GM18499 (cell line): ENCODE results near the gene IMPG2.

Experiments
- ATAC-seq: cut with Tn5 transposase; IDR thresholded peaks from one replicate; pipeline ENCODE4 v1.9.1; 2021; ENCODE audit warnings: moderate number of reproducible peaks; ENCODE audit not compliant: insufficient read depth, unreplicated experiment

Gene IMPG2

DNA sequence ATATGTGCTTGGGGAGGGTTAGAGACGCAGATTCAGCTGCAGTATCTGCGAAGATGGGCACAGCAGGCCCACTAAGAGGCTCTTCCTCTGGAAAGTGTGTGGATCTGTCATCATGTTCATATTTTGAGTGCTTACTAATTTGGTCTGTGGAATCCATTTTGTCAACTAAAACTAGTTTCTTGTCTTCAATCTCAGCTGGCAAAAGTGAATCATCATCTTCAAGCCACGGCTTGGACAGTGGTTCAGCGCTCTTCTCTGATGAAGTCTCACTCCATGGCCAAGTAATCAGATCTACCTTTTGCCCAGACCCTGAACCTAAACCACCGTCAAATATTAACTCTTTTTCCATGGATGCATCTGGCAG lies 76.2 kb downstream of the IMPG2 start:
- no peak for ATAC-seq

DNA sequence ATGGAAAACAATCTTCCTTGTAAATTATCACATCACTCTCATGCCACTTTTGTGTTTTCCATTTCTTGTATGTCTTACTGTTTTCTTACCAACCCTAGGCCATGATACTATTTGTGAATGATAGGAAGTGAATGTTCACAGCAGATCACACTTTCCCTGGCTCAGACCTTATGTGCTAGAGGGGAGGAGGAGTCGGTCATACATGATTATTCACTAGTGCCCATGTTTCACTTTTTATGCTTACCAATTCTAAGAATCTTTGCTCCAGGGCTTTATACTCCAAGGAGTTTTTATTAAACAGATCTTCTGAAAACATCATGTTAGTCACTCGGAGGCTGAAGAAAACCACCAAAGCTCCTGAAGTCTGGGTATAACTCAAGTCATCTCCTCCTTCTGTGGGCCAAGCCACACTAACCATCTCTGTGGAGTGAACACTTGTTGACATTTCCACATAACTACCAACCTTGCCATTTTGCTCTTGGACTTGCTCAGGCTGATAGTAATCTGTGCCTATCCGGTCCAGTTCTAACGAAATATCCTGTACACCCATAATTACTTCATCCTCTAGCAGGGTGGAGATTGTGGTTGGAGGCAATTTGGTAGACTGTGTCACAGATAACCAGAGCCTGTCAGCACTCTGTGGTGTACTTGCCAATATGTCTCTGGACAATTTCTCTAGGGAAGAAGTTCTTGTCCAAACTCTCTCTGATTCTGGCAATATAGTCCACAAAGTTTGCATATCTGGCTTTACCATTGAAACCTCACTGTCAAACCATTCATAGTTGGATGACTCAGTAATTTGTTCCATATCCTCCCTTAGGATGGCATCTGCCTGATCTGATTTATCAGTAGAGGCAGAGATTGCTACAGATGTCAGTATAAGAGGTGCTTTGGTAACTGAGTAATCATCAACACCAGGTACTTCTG lies 76.8 kb downstream of the IMPG2 start:
- ATAC-seq = no peak

DNA sequence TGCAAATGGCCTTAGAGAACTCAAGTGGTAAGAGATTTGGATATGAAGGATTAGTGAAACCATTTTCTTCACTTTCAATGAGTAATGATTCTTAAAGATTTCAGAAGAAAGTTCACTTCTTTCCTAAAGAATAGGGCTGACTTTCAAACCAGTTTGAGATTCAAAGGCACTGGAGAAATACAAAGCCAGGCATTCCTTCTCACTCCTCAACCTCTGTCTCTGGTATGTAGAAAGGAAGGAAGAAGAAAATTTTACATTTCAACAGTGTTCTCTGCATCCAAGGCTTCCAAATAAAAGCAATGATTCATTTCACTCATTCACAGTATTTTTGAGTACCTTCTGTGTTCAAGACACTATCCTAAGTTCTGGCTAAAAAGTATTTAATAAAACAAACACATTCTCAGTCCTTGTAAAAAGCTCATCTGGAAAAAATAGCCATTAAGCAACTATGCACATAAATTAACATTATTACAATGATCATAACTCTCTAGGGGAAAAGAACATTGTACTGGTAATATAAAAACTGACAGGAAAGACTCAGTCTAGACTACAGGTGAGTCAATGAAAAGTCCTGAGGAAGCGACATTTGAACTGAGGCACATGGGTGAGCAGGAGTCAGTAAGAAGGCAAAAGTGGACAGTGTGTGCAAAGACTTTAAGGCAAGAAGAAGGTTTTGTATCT lies 79.5 kb downstream of the IMPG2 start:
- no peak for ATAC-seq

DNA sequence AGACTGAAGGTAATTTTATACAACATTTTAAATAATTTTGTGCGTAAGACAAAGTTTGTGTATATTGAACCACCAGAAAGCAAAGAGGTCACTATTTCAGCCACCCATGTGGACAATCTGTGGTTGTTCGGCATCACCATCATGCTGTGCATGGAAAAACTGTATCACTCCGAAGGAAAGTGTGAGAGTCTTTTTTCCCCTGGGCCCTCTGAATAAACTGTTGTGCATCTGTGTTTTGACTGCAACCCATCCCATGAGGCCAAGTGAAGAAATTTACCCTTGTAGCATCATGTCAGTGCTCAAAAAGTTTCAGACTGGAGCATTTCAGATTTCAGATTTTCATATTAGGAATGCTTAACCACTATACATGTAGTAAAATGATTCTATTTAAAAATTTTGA lies 85.3 kb downstream of the IMPG2 start:
- ATAC-seq = no peak

DNA sequence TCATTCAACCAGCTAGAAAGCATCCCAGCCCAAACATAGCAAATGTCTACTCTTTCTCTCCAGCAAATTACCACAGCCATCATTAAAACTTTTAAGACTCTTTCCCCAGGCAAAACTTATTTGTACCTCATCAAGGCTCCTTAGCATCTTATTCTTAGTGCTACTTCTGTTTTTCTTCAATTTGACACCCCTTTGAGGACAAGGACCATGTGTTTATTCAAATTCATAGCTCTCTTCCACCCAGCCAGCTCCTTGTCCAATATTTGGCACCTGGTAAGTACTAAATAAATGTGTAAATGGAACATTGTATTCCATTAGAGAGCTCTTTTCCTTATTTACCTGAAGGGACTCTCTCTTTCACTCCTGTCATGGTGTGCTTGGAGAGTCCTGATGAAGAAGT lies 89.8 kb downstream of the IMPG2 start:
- no peak for ATAC-seq

DNA sequence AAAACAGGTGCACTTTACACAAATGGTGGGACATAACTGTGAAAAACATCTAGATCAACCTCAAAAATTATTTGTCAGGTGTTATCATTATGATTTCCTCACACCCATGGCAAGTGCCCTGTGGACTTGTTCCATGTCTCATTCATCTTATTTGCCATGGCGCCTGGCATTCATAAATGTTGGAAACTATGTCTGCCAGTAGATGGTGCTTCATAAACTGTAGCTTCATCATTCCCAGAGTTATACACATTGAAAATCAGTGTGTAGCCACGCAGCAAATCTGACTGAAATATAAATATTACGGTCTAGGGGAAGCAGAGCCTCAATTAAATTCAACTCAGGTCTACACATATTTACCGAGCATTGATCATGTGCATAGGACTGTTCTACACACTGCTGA lies 90.7 kb downstream of the IMPG2 start:
- no peak for ATAC-seq

DNA sequence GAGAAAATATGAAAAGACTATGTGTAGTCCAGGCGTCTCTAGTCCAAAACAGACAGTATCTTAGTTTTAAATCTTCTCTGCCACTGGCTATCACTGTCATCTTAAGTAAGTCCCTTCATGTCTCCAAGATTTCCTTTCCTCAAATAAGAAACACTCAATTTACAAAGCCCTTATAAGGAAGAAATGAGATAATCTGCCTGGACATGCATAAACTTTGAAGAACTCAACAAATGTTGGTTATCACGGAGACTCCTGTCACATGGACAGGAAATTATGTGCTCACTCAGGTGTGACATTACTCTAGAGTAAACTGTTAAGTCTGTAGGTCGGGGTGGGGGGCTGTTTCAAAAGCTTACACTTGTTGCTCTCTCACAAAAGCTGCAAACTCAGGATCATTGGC lies 91.9 kb downstream of the IMPG2 start:
- ATAC-seq = no peak

DNA sequence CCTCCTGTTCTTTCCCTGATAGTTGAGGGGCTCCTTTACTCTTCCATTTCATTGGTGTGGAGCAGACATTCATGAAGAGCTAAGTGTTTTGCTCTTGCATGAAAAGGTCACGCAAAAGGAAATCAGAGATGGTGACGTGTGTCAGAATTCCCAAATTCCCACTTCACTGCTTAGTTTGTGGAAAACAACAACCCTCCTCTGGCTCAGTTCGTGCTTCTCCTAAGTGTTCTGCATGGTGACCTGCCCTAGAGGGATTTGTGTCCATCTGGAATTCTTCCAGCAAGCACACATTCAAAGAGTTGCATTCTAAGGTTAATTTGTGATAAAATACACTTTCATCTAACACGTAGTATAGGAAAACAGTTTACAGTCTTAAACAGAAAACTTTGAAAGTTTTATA lies 95.6 kb downstream of the IMPG2 start:
- no peak for ATAC-seq

DNA sequence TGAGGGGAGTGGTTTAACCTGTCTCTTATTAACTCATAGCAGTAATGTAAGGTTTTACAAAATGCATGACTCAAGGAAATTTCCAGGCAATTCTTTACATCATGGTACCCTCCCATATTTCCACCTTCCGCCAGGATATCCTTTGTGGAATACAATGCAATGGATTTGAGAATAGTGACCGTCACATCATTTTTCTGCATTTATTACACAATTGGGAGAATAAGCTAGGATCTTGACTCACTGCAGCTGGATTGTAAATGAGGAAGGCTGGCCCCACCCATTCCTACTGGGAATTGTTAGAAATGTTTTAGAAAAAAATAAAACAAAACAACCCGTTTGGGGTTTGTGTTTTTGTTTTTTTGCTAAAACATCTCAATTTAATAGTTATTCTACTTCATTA lies 97.4 kb downstream of the IMPG2 start:
- no peak for ATAC-seq

DNA sequence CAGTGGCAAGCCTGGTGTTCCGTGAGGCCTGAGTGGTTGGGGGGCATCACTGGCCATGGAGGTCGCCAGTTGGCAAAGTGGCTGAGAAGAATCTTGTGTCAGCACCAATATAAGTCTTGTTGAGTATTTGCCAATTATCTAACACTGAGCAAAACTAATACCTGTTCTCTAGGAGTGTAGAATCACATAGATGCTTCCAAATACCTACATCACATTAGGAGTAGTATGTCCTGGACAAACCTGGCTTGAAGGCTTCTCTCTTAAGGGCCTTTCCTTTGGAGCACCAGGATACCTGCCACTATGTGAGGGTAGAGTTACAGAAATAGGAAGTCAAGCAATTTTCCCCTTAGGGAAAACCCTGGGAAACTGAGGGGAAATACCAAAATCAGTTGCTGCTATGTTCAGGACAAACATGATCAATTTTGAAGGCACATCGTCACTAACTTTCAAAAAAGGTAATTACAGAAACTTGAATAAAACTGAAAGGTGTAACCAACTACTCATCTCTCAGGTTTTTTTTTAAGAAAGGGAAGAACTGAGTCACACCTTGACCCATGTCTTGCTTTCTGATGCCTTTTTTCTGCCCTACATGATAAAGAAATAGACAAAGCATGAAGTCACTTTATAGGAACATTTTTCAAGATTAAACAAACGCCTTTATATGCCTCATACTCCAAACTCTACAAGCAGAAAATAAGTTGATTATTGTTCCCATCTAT lies 100.4 kb downstream of the IMPG2 start:
- no peak for ATAC-seq

DNA sequence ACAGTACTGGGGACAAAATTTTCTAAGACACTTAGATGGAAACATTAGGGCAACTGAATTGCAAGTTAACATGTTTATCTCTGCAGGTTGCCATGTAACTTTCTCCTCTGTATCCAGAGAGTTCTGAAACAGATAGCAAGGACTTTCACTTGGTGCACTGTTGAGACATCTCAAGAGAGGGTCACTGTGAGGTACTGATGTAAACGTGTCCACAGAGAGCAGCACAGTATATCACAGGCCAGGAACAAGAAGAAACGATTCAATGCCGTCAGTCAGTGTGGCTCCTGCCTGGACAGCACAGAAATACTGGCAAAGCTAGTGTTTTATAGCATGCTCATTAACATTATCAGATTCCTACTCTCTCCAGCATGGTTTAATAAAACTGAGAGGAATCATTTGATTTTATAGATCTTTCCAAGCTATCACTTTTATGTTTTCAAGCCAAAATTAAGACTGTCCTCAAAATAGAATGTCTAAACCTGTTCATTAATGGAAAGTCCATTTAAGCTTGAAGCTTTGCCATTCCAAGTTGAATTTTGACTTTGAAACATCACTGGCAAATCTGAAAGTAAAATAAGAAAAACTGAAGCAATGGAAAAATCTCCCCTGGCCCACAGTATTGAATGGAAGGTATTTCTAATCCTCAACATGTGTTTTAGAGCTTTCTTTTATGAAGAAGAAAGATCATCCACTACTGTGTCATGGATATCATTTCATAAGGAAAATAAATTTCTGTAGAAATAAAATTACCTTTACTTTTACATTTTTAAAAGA lies 102.7 kb downstream of the IMPG2 start:
- no peak for ATAC-seq

DNA sequence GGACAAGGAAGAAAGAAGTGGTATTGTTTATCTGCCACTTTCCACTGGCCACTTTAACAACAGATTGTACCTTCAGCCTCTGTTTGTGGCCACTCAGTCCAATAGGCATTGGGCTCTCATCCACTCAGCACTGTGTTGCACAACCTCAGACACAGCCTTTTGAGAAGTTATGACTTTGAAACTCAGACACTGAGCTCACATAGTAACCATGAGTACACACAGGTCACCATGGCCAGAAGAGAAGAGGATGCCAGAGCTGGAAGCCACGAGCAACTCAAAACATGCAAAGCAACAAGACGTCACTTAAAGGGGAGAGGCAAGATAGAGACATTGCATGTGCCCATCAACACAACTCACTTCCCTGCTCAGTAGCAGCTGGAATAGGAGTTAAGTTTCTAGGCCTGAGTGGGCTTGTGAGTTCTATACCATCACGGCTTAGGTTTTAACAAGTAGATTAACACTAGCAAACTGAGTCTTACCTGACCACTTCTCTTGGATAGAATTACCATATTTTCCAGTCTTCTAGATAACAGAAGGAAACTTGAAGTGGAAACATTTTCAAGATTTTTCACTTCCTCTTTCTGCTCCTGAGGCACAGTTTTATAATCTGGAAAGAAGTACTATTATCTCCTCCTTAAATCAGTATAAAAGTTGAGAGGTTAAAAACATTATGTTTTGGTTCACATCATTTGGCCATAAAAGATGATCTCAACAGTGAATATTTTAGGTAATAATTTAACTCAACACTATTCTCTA lies 103.5 kb downstream of the IMPG2 start:
- ATAC-seq = no peak

DNA sequence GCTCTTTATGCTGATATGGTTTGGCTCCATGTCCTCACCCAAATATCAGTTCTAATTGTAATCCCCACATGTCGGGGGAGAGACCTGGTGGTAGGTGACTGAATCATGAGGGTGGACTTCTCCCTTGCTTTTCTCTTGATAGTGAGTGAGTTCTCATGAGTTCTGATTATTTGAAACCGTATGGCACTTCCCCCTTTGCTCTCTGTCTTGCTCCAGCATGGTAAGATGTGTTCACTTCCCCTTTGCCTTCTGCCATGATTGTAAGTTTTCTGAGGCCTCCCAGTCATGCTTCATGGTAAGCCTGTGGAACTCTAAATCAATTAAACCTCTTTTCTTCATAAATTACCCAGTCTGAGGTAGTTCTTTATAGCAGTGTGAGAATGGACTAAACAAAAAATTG lies 107.6 kb downstream of the IMPG2 start:
- no peak for ATAC-seq

DNA sequence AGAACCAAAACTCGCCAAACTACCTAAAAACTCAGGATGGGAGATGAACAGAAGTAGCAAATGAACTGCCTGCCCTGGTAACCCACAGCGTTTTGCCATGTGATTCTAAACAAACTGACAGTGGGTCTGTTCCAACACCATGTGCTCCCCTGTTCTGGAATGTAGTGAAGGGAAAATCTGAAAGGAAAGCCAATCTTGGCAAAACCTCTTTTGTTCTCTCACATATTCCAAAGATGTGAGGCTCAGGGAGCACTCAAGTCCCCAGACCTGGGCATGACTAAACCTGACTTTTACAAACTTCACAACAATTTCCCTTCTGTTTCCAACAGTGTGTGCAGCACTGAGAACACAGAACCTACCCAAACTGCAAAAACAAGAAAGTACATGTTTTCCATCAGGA lies 116.1 kb downstream of the IMPG2 start:
- ATAC-seq = no peak

DNA sequence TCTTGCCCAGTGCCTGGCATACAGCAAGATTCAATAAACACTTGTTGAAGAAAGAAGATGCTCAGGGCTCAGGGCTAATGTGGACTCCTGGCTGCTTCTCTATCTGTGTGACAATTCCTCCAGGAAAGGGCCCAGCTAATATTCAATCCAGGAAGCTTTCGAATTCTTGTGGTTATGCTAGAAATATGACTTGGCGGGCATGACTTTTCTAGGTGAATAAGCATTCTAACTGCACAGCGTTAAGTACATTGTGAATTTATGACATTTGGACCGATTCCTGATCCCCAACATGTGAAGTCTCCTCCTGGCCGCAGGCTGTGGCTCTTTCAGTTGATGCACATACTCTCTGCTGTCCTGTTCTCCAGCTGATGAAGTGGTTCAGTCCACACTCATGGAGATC lies 117.0 kb downstream of the IMPG2 start:
- no peak for ATAC-seq

DNA sequence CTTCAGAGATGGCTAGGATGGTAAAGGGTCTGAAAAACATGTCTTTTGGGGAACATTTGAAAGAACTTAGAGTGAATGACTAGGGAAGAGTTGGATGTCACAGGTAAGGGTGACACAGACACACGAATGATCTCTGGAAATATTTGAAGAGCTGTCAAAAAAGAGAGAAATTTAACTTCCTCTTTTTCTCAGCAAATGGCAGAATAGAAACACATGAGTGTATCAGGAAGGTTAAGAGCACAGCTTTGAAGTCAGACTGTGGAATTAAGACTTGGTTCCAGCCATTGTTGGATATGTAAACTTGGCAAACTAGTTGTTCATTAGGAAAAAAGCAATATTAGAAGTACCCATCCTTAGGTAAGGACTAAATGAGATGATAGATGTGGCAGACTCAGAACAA lies 117.7 kb downstream of the IMPG2 start:
- no peak for ATAC-seq

DNA sequence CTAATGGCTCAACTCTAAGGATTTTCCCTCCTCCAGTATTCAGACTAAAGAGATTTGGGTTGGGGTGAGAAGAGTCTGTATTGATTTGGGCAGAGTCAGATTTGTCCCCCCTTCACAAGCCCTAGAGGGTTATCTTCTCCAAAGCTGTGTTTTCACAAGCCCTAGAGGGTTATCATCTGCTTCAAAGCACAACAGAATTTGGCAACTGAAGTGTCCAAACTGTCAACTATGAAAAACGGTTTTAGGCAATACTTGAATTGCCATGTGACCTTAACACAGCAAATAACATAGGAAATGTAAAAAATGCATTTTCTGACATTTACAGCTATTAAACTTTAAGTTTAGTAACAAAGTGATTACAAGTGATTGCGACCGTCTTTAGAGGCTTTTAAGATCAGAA lies 119.9 kb downstream of the IMPG2 start:
- no peak for ATAC-seq

DNA sequence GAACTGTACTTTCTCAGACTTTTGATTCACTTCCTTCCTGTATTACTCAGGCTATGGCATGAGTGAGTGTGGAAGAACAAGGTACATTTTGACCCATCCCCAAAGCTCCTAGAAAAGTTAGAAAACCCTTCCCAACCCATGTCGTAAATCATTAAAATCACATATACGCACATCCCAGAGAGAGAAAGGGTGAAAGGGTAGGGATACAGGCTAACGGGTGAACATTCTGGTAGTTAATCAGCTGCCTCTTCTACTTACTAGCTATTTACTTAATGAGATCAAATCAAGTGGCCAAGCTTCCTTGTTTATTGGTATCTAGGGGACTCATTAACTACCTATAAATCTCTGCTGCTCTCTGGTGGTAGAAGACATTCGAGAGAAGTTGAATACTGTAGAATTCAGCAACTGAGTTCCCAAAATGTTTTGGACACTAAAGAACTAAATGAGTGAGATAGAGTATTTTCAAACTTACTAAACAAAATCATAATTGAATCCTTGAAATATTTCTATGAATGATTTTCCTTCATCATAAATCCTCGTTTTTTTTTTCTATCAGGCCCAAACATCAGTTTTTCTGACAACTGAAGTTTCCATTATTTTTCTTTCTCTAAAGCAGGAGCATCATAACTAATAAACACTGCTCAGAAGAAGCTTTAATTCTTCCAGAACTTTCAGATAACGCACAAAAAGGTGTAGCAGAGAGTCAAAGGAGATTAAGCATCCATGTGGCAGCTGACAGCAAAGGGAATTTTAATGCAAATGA lies 124.2 kb downstream of the IMPG2 start:
- no peak for ATAC-seq

DNA sequence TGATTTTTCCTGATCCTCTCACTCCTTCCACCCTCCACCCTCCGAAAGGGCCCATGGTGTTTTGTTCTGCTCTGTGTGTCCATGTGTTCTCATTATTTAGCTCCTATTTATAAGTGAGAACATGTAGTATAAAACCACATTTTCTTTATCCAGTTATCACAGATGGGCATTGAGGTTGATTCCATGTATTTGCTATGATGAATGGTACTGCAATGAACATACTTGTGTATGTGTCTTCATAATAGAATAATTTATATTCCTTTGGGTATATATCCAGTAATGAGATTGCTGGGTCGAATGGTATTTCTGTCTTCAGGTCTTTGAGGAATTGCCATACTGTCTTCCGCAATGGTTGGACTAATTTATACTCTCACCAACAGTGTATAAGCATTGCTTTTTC lies 126.0 kb downstream of the IMPG2 start:
- ATAC-seq = no peak
